Measurements from ENCODE around the gene FHOD1. TPM values are rescaled to one million over a fixed set of nuclear protein-coding genes. Genes with fewer than 3 reads are reported as not detected.
A peak's percentile ranks its signal among the peaks of the same experiment; 100 is the strongest.

FHOD1 gene
- total and polyA plus RNA-seq, 9 of the 15 experiments (the other 6 are each of a cell fraction or from before 2014, with no cell fraction given): 18.7 to 126 (median 32.3) TPM

GRCh38 chr16:67195676-67196075 lies 51.6 kb downstream of the FHOD1 start (continued):
- no peak for TF ChIP-seq MBD2 (IDR thresholded peaks at IDR 0.05; ENCODE audit: borderline replicate concordance, low read depth)
- TF ChIP-seq, protein P1, sequence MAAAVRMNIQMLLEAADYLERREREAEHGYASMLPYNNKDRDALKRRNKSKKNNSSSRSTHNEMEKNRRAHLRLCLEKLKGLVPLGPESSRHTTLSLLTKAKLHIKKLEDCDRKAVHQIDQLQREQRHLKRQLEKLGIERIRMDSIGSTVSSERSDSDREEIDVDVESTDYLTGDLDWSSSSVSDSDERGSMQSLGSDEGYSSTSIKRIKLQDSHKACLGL (CRISPR knock-in tag; IDR thresholded peaks at IDR 0.05; ENCODE audit: borderline replicate concordance, poor library complexity, severe bottlenecking): no peak
- TF ChIP-seq RBFOX2 (IDR thresholded peaks at IDR 0.05; ENCODE audit: low read depth, low read length): 0 out of 2 replicates have a peak, but pooled peaks have one; percentile 22
- no peak for TF ChIP-seq NFXL1 (CRISPR knock-in tag; IDR thresholded peaks at IDR 0.05)

DNA sequence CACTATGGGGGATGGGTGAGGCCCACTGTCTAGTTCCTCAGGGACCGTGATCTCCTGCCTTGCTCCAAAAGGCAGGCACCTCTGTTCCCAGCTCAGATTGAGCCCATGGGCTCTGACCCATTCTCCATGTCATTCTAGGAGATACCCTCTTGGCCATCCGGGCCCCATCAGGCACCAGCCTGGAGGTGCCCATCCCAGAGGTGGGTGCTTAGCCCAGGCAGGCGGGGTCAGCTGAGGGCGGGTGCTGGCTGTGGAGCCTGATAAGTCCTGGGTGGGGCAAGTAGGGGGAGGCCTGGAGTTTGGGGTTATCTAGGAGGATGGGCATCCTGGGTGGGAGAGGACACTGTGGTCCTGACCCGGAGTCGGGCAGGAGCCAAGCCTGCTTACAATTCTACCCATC lies 53.0 kb downstream of the FHOD1 start:
- Histone ChIP-seq H3K9me3 (replicated peaks; ENCODE audit: control insufficient read depth, insufficient read depth, low read depth, low read length) (no peaks in the 10 kb centered on the region), H3K27ac (ENCODE audit: extremely low read depth, low read depth, low read length) (peak overlapping the region; percentile 17; the same call in 1 of the 3 replicates), H3K36me3 (ENCODE audit: control insufficient read depth, insufficient read depth, low read length) (peaks cover 63% of the 10 kb centered on the region), H3K79me2 (ENCODE audit: control insufficient read depth, insufficient read depth, low read length) (peaks cover 46% of the 10 kb centered on the region), H3K4me2 (ENCODE audit: insufficient read depth, low read length) (peak overlapping the region; percentile 97; the same call in 1 of the 2 replicates), H3K4me1 (replicated peaks in 1 of 2; ENCODE audit: control insufficient read depth in 2 of 2, insufficient read depth in 2 of 2, low read length in 2 of 2) (peaks cover 38 to 69% of the 10 kb centered on the region in 2 experiments), H4K20me1 (replicated peaks; ENCODE audit: control insufficient read depth, insufficient read depth, low read length) (no peaks in the 10 kb centered on the region), H2AFZ (ENCODE audit: low read depth, low read length) (no peak overlapping the region), H3K9me1 (ENCODE audit: control insufficient read depth, insufficient read depth, low read length) (no peaks in the 10 kb centered on the region), H3K4me3 (no peak overlapping the region), H3K27me3 (ENCODE audit: control insufficient read depth in 2 of 2, insufficient read depth in 2 of 2, low read length in 2 of 2) (no peaks in the 10 kb centered on the region), H3K9ac (ENCODE audit: insufficient read depth in 1 of 2, low read depth in 2 of 2, low read length in 2 of 2) (peak overlapping the region; percentile 74 to 88; a peak in 3 of 4 replicates)
- intact Hi-C loops (cut with micrococcal nuclease): loop anchor here (5.0 kb wide), 1 partner anchor 33 kb away; the partner anchor contains the start of gene TMEM208
- no TSS peak for BruUV-seq (replicated peaks)
- 64% methylated on average over 5 of the region's 6 CpGs for WGBS (ENCODE audit: insufficient coverage, low coverage, missing lambda C conversion rate)
- in situ Hi-C loops (cut with MboI): no loop called here
- FAIRE-seq (no peak), ATAC-seq (no peak), DNase-seq (ENCODE audit: extremely low read depth in 1 of 4, low spot score in 3 of 4) (no peak)
- ChIA-PET CTCF (ENCODE audit: low intra/inter-chr PET ratio) (no interaction called here), POLR2A (interaction anchor here (0.8 to 1.2 kb wide), 2 partner anchors 9 to 177 kb away, joined by 3 to 4 read pairs; no protein-coding TSS in a partner anchor)
- 0 out of 2 replicates have a peak, but pooled peaks have one; percentile 15 for TF ChIP-seq RBFOX2 (IDR thresholded peaks at IDR 0.05; ENCODE audit: low read depth, low read length)
- TF ChIP-seq ARID1B (IDR thresholded peaks at IDR 0.05): 0 out of 2 replicates have a peak, but pooled peaks have one; percentile 20
- TF ChIP-seq POLR2AphosphoS5 (IDR thresholded peaks at IDR 0.05; ENCODE audit: control insufficient read depth, insufficient read depth, low read depth, low read length): 0 out of 2 replicates have a peak, but pooled peaks have one; percentile 15
- TF ChIP-seq FOXK2 (conservative IDR thresholded peaks at IDR 0.05 in 1 of 2, IDR thresholded peaks at IDR 0.05 in 1 of 2; ENCODE audit: low read depth in 2 of 2): no peak
- TF ChIP-seq, protein P2, sequence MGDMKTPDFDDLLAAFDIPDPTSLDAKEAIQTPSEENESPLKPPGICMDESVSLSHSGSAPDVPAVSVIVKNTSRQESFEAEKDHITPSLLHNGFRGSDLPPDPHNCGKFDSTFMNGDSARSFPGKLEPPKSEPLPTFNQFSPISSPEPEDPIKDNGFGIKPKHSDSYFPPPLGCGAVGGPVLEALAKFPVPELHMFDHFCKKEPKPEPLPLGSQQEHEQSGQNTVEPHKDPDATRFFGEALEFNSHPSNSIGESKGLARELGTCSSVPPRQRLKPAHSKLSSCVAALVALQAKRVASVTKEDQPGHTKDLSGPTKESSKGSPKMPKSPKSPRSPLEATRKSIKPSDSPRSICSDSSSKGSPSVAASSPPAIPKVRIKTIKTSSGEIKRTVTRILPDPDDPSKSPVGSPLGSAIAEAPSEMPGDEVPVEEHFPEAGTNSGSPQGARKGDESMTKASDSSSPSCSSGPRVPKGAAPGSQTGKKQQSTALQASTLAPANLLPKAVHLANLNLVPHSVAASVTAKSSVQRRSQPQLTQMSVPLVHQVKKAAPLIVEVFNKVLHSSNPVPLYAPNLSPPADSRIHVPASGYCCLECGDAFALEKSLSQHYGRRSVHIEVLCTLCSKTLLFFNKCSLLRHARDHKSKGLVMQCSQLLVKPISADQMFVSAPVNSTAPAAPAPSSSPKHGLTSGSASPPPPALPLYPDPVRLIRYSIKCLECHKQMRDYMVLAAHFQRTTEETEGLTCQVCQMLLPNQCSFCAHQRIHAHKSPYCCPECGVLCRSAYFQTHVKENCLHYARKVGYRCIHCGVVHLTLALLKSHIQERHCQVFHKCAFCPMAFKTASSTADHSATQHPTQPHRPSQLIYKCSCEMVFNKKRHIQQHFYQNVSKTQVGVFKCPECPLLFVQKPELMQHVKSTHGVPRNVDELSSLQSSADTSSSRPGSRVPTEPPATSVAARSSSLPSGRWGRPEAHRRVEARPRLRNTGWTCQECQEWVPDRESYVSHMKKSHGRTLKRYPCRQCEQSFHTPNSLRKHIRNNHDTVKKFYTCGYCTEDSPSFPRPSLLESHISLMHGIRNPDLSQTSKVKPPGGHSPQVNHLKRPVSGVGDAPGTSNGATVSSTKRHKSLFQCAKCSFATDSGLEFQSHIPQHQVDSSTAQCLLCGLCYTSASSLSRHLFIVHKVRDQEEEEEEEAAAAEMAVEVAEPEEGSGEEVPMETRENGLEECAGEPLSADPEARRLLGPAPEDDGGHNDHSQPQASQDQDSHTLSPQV (IDR thresholded peaks at IDR 0.05): 0 out of 2 replicates have a peak, but pooled peaks have one; percentile 18
- TF ChIP-seq MYNN (IDR thresholded peaks at IDR 0.05): peak; percentile 51; the same call in 1 of the 2 replicates
- no peak for TF ChIP-seq MYNN (CRISPR knock-in tag; IDR thresholded peaks at IDR 0.05)
- 0 out of 2 replicates have a peak, but pooled peaks have one; percentile 50 for TF ChIP-seq ETS1 (conservative IDR thresholded peaks at IDR 0.05; ENCODE audit: control insufficient read depth, low read depth, low read length)
- peak; percentile 40; the same call in 1 of the 2 replicates for TF ChIP-seq POLR2G (IDR thresholded peaks at IDR 0.05; ENCODE audit: low read depth, low read length)
- no peak for TF ChIP-seq FOXA3 (CRISPR knock-in tag; conservative IDR thresholded peaks at IDR 0.05 in 1 of 2, IDR thresholded peaks at IDR 0.05 in 1 of 2)
- TF ChIP-seq CBFA2T3 (IDR thresholded peaks at IDR 0.05): peak; percentile 41; the same call in 1 of the 2 replicates
- no peak for TF ChIP-seq NCOA6 (IDR thresholded peaks at IDR 0.05)

Measured in K562 (cell line).